Ovary (tissue), 3 donors: ENCODE results near the gene FKBP11.

Experiments
- CTCF ChIP-seq, 3 donors: fragments of 450-650 bp in 2 of 3; fragments of 200-600 bp in 1 of 3; IDR thresholded peaks; one replicate each; pipeline versions ENCODE4 v1.5.1 to v1.8.0; 2016 to 2022; ENCODE audit warnings: antibody characterized with exemption in 3 of 3, mild to moderate bottlenecking in 1 of 3
- EP300 ChIP-seq: sonication (generic); formaldehyde crosslinking; IDR thresholded peaks from one replicate; pipeline ENCODE4 v1.6.1; 2017; ENCODE audit warnings: antibody characterized with exemption
- donor health status: DM: no; HTN: no; CAD: no.

- TF ChIP-seq CTCF (IDR thresholded peaks at IDR 0.05), result no peak
- TF ChIP-seq EP300, result no peak
These were observed 45.5 kb upstream of the FKBP11 start for GRCh38 chr12:48970702-48971334.
